ENCODE results near the gene GLS2. TPM values are rescaled to one million over a fixed set of nuclear protein-coding genes. Genes with fewer than 3 reads are reported as not detected.

GLS2 gene
- total and polyA plus RNA-seq, 2 donors (not counting 3 experiments of a cell fraction or from before 2014, with no cell fraction given), result 0.04 to 0.33 TPM

GRCh38 chr12:56434828-56435227 is 53.1 kb downstream of the GLS2 start:
- no TSS peak for BruUV-seq (replicated peaks)
- Histone ChIP-seq H3K36me3 (ENCODE audit: control insufficient read depth in 2 of 2, extremely low read depth in 1 of 2, insufficient read depth in 2 of 2, low read length in 2 of 2) (peaks cover 0 to 2% of the 10 kb centered on the region in 2 experiments), H3K27ac (ENCODE audit: insufficient read depth, low read depth, low read length) (no peak overlapping the region), H3K27me3 (ENCODE audit: control insufficient read depth in 2 of 2, insufficient read depth in 2 of 2, low read length in 2 of 2) (no peaks in the 10 kb centered on the region), H3K79me2 (ENCODE audit: control insufficient read depth, insufficient read depth, low read length) (peaks cover 6% of the 10 kb centered on the region), H3K9me1 (replicated peaks; ENCODE audit: control insufficient read depth, extremely low read depth, insufficient read depth, low read length) (no peaks in the 10 kb centered on the region), H3K4me1 (ENCODE audit: control insufficient read depth, extremely low read depth, insufficient read depth, low read length) (no peaks in the 10 kb centered on the region), H2AFZ (ENCODE audit: low read depth, low read length) (no peak overlapping the region), H3K4me3 (replicated peaks in 1 of 3; ENCODE audit: insufficient read depth in 1 of 3, low read depth in 1 of 3, low read length in 3 of 3) (no peak overlapping the region), H3K9me3 (replicated peaks; ENCODE audit: control insufficient read depth, insufficient read depth, low read length) (no peaks in the 10 kb centered on the region), H4K20me1 (replicated peaks; ENCODE audit: control insufficient read depth, extremely low read depth, insufficient read depth, low read length) (no peaks in the 10 kb centered on the region), H3K4me2 (ENCODE audit: insufficient read depth, low read length) (no peak overlapping the region), H3K9ac (replicated peaks; ENCODE audit: extremely low read depth, insufficient read depth, low read length) (no peak overlapping the region)
- FAIRE-seq, result no peak
- CTCF ChIA-PET, result interaction anchor here (1.0 kb wide), 1 partner anchor 10 kb away, joined by 3 read pairs; no protein-coding TSS in a partner anchor
- dilution Hi-C loops (cut with MboI; ENCODE audit: extremely low pct_ligation_motif_present, low sequenced_read_pairs), result no loop called here
- DNase-seq (ENCODE audit: low read depth, low spot score), result no peak
- TF ChIP-seq JUN (IDR thresholded peaks at IDR 0.05; ENCODE audit: borderline replicate concordance, insufficient read depth, insufficient read length, low read depth), result no peak
- no peak for TF ChIP-seq EZH2 (IDR thresholded peaks at IDR 0.05; ENCODE audit: borderline replicate concordance, low read depth, low read length, severe bottlenecking)
- no peak for TF ChIP-seq POLR2AphosphoS5 (IDR thresholded peaks at IDR 0.05; ENCODE audit: insufficient read depth, low read depth, low read length)
- TF ChIP-seq GATA2 (IDR thresholded peaks at IDR 0.05; ENCODE audit: insufficient read depth, insufficient read length, low read depth, low read length), result no peak
- no peak for TF ChIP-seq MAX (IDR thresholded peaks at IDR 0.05; ENCODE audit: insufficient read depth, insufficient read length)
- TF ChIP-seq POLR2A (IDR thresholded peaks at IDR 0.05; ENCODE audit: low read depth, low read length), result no peak
- TF ChIP-seq FOS (IDR thresholded peaks at IDR 0.05; ENCODE audit: borderline replicate concordance, insufficient read depth, low read length), result no peak
- TF ChIP-seq MYC (IDR thresholded peaks at IDR 0.05; ENCODE audit: low read depth, low read length), result no peak
- TF ChIP-seq CTCF (IDR thresholded peaks at IDR 0.05; ENCODE audit: extremely low read depth in 1 of 2, insufficient read depth in 1 of 2, low read depth in 1 of 2, low read length in 2 of 2), result no peak
- POLR2A ChIA-PET, result no interaction called here
- intact Hi-C loops (cut with micrococcal nuclease), result no loop called here

Data from endothelial cell of umbilical vein (primary cell).